Amygdala (tissue), 56 donors: Measurements from ENCODE around the gene ANAPC16.
"Not testable (repeated sequence)": the region's sequence is repeated elsewhere in the genome, so short reads cannot be mapped to it uniquely, and the experiment has no call there.

Experiments
- DNase-seq, 56 donors: peaks; one replicate each; lab custom pipeline; 2025; lab: John Stamatoyannopoulos, UW

ANAPC16 gene

DNA sequence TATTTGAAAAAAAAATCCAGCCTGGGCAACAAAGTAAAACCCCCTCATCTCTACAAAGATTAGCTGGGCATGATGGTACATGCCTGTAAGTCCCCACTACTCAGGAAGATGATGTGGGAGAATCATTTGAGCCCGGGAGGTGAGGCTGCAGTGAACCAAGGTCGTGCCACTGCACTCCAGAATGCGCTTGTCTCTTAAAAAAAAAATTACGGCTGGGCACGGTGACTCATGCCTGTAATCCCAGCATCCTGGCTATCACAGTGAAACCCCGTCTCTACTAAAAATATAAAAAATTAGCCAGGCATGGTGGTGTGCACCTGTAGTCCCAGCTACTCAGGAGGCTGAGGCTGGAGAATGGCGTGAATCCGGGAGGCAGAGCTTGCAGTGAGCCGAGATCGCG is 4.4 kb upstream of the ANAPC16 start:
- not testable (repeated sequence) for DNase-seq

DNA sequence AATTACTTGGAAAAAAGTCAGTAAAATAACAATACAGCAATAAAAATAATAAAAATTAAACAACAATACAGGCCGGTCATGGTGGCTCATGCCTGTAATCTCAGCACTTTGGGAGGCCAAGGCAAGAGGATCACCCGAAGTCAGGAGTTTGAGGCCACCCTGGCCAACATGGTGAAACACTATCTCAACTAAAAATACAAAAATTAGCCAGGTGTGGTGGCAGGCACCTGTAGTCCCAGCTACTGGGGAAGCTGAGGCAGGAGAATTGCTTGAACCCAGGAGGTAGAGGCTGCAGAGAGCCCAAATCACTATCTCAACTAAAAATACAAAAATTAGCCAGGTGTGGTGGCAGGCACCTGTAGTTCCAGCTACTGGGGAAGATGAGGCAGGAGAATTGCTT is 4.0 kb upstream of the ANAPC16 start:
- not testable (repeated sequence) for DNase-seq

DNA sequence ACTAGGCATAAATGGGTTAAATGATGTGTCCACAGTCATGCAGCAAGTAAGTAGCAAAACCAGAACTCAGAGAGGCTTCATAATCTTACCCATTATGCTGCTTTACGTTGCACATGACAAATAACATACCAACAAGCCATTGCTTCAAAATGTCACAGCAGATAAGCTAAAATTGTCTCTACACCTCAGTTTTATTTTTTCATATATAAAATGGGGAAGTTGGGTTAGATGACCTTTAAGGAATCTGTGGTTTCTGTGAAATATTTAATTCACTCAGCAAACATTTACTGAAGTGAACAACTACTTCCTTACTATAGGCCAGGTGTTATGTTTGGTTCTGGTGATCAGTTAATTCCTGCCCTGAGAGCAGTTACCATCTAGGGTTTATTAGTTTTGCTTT is 2.5 kb downstream of the ANAPC16 start:
- no peak for DNase-seq

DNA sequence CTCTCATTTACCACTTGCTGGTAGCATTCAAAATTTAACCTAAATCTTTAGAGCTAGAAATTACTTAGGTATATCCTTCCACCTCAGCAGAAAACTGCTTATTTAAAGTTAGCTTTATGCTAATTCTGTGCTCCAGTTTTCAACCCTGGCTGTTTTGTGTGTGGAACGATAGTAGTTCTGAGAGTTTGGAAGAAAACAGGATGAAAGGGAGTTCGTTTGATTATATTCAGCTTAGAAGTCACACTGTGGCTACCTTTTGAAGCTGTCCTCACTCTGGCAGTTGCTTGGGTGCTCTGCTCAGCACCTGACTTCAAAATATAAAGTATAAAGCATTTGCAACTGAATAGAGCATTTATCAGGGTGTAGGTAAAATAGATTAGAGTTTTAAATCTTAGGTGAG is 2.9 kb downstream of the ANAPC16 start:
- DNase-seq, result no peak

DNA sequence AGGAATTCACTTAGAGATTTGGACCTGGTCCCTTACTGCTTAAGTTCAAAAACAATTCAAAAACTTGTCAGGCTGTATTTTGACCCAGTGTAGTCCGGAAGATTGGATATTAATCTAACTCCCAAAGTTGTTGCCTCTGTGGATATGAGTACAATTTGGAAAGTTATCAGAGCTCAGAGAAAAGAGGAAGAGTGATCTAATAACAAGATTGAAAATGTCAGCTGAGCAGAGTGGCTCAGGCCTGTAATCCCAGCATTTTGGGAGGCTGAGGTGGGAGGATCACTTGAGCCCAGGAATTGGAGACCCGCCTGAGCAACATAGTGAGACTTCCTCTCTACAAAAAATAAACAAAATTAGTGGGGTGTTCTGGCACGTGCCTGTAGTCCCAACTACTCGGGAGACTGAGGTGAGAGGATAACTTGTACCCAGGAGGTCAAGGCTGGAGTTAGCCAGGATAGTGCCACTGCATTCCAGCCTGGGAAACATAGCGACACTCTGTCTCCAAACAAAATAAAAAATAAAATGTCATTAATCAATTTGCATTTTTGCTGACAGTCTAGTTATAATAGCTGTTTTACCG is 3.5 kb downstream of the ANAPC16 start:
- DNase-seq, result no peak

DNA sequence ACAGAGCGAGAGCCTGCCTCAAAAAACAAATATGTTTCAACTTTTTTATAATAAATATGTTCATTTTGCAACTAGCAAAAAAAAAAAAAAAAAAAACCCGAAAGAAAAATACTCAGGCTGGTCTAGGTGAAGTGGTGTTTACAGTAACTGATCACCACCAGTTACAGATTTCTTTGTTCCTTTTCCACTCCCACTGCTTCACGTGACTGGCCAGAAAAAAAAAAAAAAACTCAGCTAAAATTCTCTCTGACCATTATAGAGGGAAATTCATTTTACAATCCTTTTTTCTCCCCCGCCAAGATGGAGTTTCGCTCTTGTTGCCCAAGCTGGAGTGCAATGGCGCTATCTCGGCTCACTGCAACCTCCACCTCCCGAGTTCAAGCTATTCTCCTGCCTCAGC is 4.8 kb downstream of the ANAPC16 start:
- DNase-seq, result no peak

DNA sequence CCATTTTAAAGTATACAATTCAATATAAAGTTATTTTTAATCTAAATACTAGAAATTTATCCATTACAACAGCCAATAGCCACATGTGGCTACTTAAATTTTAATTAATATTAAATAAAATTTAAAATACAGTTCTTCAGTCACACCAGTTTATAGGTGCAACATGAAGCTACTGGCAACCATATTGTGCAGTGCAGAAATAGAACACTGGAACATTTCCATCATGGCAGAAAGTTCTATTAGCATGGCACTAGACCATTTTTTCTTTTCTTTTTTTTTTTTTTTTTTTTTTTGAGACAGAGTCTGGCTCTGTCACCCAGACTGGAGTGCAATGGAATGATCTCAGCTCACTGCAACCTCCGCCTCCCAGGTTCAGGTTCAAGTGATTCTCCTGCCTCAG is 5.5 kb downstream of the ANAPC16 start:
- DNase-seq, result no peak

DNA sequence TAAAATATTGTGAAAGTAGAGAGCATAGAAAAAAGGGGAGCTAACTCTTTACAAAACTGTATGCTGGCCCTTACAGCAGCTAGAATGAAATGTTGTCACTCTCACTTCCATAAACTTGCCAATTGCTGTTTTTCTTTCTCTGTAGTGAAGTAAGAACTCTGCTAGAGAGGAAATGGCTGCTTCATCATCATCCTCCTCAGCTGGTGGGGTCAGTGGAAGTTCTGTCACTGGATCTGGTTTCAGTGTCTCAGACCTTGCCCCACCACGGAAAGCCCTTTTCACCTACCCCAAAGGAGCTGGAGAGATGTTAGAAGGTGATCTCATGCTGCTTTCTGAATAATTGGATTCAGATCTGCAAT is 7.9 kb downstream of the ANAPC16 start:
- no peak for DNase-seq

DNA sequence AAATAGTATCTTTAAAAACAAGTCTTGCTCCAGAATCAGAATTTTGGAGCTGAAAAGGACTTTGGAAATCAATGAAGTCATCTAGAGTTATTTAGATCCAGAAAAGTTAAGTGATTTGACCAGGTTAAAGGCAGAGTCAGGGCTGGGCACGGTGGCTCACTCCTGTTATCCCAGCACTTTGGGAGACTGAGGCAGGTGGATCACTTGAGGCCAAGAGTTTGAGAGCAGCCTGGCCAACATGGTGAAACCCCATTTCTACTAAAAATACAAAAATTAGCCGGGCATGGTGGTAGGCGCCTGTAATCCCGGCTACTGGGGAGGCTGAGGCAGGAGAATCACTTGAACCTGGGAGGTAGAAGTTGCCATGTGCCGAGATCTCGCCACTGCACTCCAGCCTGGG is 8.4 kb downstream of the ANAPC16 start:
- DNase-seq, result not testable (repeated sequence)

DNA sequence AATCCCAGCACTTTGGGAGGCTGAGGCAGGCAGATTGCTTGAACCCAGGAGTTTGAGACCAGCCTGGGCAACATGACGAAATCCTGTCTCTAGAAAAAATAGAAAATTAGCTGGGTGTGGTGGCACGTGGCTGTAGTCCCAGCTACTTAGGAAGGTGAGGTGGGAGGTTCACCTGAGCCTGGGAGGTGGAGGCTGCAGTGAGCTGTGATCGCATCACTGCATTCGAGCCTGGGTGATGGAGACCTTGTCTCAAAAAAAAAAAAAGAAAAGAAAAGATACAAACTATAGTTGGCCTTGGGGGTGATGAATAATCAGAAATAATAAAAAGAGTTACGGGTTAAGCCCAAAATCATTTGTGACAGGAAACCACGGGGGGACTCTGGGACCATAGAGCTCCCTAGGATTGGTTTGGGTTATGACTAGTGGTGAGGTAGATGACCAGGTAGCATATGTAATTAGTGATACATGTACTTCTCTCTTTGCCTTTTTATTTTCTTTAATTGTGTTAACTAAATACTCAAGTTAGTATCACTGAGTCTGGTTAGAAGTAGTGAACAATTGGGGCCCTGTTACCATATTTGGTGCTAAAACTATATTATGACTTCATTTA is 10.7 kb downstream of the ANAPC16 start:
- no peak for DNase-seq

DNA sequence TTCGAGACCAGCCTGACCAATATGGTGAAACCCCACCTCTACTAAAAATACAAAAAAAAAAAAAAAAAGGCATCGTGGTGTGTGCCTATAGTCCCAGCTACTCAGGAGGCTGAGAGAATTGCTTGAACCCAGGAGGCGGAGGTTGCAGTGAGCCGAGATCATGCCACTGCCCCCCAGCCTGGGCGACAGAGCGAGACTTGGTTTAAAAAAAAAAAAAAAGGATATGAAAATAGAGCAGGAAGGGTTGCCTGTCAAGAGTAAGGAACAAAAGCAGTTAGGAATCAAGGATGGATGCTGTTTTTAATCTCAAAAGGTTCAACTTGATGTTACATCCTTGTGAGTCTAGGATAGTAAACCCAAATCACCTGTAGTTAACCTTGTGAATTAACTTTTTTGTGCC is 12.0 kb downstream of the ANAPC16 start:
- DNase-seq, result no peak

DNA sequence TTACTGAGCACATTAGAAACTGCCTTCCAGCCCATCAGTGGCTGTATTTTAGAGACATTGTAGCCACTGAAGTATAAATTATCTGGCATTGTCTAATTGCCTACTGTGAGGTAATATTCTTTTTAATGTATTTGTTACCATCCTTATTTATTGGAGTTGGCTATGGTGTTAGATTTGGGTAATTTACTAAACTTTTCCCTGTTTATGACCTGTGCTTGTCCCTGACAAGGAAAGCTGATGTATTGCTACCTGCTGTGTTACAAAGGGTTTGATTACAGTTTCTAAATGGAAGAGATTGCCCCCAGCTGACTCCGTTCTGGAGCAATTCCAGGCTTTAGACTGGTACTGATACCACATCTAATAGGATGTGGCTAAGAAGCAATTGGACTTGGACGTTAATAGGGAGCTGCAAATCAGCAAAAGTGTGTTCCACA is 12.5 kb downstream of the ANAPC16 start:
- DNase-seq, result no peak

DNA sequence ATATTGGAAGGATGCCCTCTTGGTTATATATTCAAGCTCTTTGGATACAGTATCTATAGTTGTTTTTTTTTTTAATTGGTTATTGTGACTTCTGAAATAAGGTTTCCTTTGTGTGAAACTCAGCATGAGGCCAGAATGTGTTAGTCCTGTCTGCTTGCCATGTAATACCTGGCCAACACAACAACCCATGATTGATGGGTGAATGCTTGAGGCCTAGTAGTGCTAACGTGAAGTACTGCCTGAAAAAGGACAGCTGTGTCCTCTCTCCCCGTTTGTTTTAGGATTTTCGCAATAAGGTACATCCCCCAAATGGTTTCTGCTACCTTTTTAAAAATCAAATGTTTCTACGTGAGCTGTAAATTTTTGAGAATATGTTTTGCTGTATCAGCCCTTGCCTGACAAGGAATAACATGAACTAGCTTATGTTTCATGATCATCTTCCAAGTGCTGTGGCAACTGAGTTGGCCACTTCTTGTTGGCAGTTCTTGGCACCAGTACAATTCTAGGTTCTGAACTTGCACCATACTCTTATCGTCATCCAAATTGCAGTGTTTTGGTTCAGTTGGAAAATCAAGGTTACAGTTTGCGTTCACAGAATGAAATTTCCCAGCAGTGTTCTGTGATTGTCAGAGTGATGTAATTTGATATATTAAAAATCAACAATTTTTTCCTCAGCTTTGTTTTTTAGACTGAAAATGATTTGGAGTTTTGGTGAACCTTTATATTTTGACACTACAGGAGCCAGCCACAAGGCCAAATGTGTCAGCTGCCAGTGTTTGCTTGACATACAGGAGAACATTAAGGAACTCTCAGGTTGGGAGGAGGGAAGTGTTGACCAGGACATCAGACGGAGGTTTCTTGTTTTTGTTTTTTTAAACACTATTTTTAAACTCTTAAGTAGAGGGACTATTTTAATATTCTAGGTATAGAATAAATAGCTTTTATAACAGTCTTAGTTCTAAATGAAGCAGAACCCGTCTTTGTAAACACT is 13.7 kb downstream of the ANAPC16 start:
- DNase-seq, result no peak

DNA sequence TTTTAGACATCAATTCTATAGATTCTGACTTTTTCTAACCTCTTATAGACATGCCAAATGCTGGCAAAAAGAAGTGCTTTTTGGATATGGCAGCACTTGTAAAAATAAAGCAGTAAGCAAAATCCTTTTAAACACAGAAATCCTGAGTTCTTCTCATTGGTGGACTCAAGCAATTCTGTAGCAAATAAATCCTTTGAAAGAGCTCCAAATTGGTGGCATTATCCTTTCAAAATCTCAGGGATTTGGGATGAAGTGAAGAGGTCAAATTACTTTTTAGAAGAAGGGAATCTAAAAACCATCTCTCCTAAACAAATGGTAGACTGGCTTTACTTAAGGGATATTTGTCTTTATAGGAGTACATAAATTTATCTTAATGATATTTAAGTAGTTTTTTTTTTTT is 17.8 kb downstream of the ANAPC16 start:
- DNase-seq, result no peak

DNA sequence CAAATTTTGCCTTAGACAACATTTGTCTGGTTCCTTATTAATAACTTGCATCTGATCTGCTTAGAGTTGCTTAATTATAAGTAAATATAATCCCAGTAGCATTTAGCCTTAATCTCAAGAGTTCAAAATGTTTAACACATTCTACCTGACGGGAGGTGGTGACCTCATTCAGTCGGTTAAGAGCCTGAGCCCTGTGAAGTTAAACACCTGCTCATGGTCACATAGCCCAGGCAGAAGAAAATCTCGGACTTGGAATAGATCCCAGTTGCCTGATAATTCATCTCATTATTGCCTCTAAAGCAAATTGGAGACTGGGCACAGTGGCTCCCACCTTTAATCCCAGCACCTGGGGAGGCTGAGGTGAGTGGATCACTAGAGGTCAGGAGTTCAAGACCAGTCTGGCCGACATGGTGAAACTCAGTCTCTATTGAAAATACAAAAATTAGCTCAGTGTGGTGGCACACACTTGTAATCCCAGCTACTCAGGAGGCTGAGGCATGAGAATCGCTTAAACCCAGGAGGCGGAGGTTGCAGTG is 18.8 kb downstream of the ANAPC16 start:
- DNase-seq, result no peak

DNA sequence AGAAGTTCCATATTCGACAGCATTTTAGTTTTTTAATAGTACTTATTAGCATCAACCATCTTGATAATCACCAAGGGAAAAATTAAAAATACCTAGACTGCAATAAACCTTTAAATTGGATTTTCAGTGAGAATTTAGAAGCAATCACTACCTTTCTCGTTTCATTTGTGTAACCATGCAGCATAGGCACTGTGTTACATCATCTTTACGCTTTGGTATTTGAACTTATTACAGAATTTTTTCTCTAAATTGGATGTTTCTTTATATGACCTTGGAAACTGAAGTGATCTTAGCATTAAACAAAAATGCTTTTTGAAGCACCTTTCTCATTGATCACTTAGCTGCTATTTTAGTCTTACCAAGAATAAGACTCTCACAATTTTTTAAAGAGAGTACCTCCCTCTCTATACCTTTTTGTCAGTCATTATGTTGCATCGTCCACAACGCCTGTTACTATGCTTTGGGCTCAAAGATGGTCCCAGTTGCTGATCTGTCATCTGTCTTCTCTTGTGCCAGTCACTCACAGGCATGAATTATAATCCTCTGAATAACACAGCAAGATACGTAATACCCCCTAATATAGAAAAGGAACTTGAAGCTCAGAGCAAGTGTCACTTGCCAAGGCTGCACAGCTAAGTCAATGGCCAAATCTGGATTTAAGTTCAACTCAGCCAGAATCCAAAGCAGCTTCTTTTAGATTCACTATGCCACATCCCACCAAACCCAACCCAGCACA is 19.9 kb downstream of the ANAPC16 start:
- DNase-seq, result no peak

DNA sequence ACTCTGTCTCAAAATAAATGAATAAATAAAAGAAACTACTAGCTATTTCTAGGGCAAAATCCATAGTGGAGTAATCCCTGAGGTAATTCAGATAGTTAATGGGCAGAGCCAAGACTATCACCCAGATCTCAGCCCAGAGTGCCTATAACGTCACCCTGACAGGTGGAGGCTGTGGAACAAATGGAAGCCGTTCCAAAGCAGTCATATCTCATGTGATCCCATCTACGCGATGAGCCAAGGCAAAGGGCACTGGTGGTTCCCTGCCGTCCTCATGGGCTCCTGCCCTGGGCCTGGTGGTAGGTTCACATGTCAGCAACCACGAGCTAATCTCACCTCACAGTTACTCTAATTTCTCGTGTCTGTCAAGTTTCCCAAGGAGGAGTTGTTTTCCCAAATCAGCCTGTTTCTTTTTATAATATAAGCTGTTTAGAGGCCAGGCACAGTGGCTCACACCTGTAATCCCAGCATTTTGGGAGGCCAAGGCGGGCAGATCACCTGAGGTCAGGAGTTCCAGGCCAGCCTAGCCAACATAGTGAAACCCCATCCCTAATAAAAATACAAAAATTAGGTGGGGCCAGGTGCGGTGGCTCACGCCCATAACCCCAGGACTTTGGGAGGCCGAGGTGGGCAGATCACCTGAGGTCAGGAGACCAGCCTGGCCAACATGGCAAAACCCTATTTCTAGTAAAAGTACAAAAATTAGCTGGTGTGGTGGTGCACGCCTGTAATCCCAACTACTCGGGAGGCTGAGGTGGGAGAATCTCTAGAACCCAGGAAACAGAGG is 22.8 kb downstream of the ANAPC16 start:
- DNase-seq, result no peak

DNA sequence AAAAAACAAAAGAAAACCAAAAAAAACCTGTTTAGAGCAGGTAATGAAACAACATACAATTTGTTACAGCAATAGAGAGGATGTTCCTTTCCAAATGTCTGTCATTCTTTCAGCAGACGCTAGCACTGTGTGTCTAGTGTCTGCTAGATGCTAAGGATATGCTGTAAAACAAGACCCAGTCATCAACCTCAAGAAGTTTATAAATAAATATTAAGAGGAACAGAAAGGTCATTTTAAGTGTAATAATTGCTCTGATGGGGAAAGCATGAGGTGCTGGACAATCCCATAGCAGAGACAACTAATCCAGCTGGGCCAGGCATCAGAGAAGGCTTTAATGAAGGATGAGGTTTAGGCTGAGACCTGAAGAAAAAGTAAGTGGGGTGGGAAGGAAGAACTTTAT is 23.6 kb downstream of the ANAPC16 start:
- DNase-seq, result no peak

DNA sequence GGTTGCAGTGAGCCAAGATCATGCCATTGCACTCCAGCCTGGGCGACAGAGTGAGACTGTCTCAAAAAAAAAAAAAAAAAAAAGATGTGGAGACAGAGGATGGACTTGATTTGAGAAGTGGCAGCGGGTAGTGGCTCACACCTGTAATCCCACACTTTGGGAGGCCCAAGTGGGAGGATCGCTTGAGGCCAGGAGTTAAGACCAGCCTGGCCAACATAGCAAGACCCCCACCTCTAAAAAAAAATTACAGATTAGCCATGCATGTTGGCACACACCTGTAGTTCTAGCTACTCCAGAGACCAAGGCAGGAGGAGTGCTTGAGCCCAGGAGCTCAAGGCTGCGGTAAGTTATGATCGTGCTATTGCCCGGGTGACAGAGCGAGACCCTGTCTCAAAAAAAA is 24.6 kb downstream of the ANAPC16 start:
- no peak for DNase-seq

DNA sequence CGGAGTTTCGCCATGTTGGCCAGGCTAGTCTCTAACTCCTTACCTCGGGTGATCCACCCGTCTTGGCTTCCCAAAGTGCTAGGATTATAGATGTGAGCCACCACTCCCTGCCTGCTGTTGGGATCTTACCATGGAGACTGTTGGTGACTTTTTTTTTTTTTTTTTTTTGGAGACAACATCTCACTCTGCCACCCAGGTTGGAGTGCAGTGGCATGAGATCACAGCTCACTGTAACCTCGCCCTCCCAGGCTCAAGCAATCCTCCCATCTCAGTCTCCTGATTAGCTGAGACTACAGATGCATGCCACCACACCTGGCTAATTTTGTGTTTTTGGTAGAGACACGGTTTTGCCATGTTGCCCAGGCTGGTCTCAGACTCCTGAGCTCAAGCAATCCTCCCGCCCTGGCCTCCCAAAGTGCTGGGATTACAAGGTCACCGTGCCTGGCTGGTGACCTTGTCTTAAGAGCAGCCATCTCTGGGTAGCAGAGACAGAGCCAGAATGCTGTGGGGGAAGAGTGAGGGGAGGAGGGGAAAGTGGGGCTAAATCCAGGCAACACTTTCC is 26.0 kb downstream of the ANAPC16 start:
- DNase-seq, result no peak
